ENCODE data around the gene FN3KRP. TPM values are rescaled to one million over a fixed set of nuclear protein-coding genes. Genes with fewer than 3 reads are reported as not detected.

FN3KRP gene
- total RNA-seq, 2 experiments from 2014 or later: 36.7 to 40.5 TPM

DNA sequence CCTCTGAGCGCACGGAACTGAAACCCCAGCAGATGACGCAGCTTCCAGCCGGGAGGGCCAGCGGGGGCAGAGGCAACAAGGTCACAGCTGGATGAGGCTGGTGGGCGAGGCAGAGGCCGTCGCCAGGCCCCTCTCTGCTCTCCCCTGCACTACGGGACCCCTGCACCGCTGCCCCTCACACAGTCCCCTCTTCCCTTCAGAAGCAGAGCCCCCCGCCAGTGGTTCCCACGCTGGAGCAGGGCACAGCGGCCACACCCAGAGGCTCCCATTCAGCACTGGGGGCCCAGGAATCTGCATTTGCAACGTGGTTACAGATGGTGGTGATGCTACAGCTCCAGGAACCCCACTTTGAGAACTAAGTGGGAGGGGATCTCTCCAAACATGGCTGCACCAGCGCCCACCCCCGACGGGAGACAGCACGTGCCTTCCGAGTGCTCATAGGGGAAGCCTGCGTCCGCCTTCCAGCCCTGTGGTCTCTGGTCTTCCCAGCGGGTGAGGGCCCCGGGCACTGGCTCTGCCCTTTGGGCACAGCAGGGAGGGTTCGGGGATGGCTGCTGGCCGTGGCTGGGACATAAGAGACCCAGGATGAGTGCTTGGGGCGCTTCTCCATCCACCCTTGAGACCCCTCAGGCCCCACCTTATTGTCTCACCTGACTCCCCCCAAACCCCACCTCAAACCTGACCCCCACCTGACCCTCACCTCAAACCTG is 13.3 kb upstream of the FN3KRP start:
- no peak overlapping the region for H3K4me3 Mint-ChIP-seq
- intact Hi-C loops (cut with micrococcal nuclease): no loop called here
- H3K27me3 Mint-ChIP-seq: no peaks in the 10 kb centered on the region
- DNase-seq: no peak
- ChIA-PET CTCF (no interaction called here), POLR2A (no interaction called here)
- H3K9me3 Mint-ChIP-seq: no peaks in the 10 kb centered on the region
- peaks cover 2% of the 10 kb centered on the region for H3K4me1 Mint-ChIP-seq (ENCODE audit: low read depth)
- H3K27ac Mint-ChIP-seq: no peak overlapping the region
- H3K36me3 Mint-ChIP-seq: no peaks in the 10 kb centered on the region

DNA sequence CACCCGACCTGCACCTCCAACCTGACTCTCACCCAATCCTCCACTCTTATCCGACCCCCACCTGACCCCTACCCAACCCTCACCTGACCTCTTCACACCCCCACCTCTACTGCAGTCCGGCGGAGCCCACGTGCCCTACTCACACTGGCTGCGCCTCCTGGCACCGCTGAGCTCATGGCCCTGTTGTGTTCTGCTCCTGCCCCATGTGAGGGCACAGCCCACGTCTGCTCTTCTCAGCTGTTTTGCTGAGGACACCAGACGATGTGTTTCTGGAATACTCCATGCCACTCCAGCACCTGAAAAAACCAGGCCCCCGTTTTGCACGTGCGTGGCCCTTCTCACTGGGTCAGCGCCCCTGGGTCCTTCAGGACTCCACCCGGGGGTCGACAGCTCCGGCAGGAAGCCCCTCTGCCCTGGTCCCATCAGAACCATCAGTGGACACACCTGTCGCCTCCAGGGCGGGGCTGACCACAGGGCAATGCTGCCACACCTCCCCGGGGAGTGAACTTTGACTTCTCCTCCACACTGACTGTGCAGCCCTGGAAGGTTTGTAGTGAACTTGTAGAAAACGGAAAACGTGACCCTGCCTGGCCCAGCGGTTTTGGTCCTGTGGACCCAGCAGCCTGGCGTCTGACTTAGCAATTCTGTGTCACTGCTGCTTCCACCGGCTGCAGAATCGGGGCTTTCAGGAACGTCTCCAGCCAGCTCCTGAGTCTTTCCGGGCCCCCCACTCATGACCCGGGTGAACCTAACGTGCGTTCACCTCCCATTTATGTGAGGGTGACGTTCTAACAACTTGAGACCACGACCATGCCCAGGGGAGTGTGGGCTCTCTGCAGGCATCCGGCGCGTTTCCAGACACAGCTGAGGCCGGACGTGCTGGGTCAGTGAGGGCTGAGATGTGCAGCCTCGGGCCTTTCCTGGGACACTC is 12.3 kb upstream of the FN3KRP start:
- ChIA-PET POLR2A (no interaction called here), CTCF (no interaction called here)
- Mint-ChIP-seq H3K36me3 (no peaks in the 10 kb centered on the region), H3K4me3 (no peak overlapping the region), H3K4me1 (ENCODE audit: low read depth) (peaks cover under 1% of the 10 kb centered on the region), H3K27ac (no peak overlapping the region), H3K27me3 (no peaks in the 10 kb centered on the region), H3K9me3 (no peaks in the 10 kb centered on the region)
- intact Hi-C loops (cut with micrococcal nuclease): no loop called here
- no peak for DNase-seq

DNA sequence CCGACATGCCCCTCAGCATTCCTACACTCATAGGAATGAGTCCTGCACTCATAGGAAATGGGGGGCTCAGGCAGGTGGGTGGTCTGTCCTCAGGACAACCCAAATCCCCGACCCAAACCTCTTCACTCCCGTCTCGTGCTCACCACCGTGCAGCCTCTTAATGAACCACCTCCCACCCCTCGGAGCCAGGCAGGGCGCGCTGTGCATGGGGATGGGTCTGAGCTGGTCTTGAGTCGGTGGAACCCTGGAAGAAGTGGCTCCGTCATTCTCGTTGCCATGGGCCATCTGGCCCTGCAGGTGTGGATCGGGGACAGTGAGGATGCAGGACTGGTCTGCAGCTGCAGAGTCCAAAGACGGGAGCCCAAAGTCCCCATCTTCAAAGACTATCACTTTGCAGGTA is 11.6 kb upstream of the FN3KRP start:
- ChIA-PET CTCF (no interaction called here), POLR2A (no interaction called here)
- Mint-ChIP-seq H3K9me3 (no peaks in the 10 kb centered on the region), H3K4me3 (no peak overlapping the region), H3K4me1 (ENCODE audit: low read depth) (no peaks in the 10 kb centered on the region), H3K27me3 (no peaks in the 10 kb centered on the region), H3K36me3 (no peaks in the 10 kb centered on the region), H3K27ac (no peak overlapping the region)
- intact Hi-C loops (cut with micrococcal nuclease): no loop called here
- no peak for DNase-seq

DNA sequence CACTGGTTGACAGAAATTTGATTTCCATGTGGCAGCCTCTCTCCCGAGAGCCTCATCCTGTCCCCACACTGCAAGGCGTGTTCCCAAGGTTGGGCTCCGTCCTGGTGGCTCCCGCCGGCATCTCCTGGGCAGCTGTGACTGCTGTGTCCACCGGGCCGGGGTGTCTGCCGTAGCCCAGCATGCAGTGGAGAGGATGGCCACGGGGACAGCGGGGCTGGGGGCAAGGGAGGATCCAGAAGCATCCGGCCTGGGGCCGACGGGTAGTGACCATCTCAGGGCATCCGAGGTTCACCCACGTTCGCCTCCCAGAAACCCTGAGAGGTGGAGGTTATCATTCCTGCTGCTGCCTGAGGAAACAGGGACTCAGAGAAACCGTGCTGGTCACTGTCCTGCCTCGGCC is 10.8 kb upstream of the FN3KRP start:
- no peak for DNase-seq
- H3K36me3 Mint-ChIP-seq: no peaks in the 10 kb centered on the region
- ChIA-PET CTCF (no interaction called here), POLR2A (no interaction called here)
- no peaks in the 10 kb centered on the region for H3K9me3 Mint-ChIP-seq
- H3K27me3 Mint-ChIP-seq: no peaks in the 10 kb centered on the region
- H3K4me3 Mint-ChIP-seq: no peak overlapping the region
- no peak overlapping the region for H3K27ac Mint-ChIP-seq
- no peaks in the 10 kb centered on the region for H3K4me1 Mint-ChIP-seq (ENCODE audit: low read depth)
- intact Hi-C loops (cut with micrococcal nuclease): no loop called here

DNA sequence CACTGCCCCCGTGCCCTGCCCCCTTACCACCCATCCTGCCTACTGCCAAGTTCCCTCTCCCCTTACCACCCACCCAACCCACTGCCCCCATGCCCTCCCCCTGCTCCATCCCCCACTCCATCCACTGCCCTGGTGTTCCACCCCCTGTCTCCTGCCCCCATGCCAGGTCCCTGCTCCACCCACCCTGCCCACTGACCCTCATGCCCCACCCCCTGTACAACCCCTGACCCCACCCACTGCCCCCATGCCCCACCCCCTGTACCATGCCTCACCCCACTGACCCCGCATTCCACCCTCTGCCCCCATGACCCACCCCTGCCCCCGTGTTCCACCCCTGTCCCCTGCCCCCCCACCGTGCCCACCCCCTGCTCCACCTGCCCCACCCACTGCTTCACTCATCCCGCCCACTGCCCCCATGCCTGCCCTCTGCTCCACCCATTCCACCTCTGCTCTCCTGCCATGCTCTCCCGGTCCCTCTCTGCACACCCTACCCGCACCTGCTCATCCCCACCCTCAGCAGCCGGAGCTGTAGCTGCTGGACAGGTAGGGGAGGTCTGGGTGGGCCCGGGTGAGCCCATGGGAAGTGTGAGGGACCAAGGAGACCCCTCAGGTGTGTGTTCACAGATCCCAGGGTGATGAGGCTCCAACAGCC is 7.4 kb upstream of the FN3KRP start:
- ChIA-PET POLR2A (no interaction called here), CTCF (no interaction called here)
- no peak for DNase-seq
- H3K4me3 Mint-ChIP-seq: no peak overlapping the region
- no peaks in the 10 kb centered on the region for H3K9me3 Mint-ChIP-seq
- no peaks in the 10 kb centered on the region for H3K36me3 Mint-ChIP-seq
- H3K4me1 Mint-ChIP-seq (ENCODE audit: low read depth): no peaks in the 10 kb centered on the region
- intact Hi-C loops (cut with micrococcal nuclease): no loop called here
- no peak overlapping the region for H3K27ac Mint-ChIP-seq
- no peaks in the 10 kb centered on the region for H3K27me3 Mint-ChIP-seq

DNA sequence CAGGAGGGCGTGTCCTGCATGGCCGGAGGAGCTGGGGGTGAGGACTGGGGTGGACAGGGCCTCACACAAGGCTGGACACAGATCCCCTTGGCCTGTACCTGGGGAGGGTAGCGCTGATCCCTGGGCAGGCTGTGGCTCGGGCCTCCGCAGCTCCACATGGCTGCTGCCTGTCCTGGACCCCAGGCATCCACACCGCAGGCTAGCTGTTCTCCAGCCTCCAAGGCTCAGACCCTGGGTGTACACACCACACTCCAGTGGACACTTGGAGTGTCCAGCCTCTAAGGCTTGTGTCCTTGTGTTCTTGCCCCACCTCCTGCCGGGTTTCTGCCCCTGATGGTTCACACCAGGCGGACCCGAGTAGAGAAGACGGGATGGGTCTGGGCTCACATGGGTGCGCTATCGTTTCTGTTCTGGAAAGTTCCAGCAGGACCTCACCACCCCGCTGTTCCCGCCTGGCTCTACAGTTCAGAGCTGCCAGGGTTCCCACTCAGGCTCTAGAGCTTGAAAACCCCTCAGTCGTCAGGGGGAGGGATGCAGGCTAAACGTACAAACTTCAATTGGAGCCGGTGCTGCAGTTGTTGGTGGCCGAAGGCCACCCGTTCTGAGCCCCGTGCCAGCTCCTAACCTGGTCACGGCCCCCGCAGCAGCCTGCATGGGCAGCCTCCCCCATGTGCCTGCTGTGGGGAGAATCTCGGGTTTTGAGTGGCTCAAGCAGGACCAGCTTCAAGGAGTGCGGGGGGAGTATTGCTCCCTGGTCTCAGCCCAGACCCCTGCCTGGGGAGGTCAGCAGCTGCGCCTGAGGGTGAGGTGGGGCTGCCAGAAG is 6.6 kb upstream of the FN3KRP start:
- intact Hi-C loops (cut with micrococcal nuclease): no loop called here
- H3K4me3 Mint-ChIP-seq: no peak overlapping the region
- DNase-seq: no peak
- H3K36me3 Mint-ChIP-seq: no peaks in the 10 kb centered on the region
- POLR2A ChIA-PET: no interaction called here
- CTCF ChIA-PET: no interaction called here
- no peaks in the 10 kb centered on the region for H3K9me3 Mint-ChIP-seq
- H3K27ac Mint-ChIP-seq: no peak overlapping the region
- H3K27me3 Mint-ChIP-seq: no peaks in the 10 kb centered on the region
- no peaks in the 10 kb centered on the region for H3K4me1 Mint-ChIP-seq (ENCODE audit: low read depth)

DNA sequence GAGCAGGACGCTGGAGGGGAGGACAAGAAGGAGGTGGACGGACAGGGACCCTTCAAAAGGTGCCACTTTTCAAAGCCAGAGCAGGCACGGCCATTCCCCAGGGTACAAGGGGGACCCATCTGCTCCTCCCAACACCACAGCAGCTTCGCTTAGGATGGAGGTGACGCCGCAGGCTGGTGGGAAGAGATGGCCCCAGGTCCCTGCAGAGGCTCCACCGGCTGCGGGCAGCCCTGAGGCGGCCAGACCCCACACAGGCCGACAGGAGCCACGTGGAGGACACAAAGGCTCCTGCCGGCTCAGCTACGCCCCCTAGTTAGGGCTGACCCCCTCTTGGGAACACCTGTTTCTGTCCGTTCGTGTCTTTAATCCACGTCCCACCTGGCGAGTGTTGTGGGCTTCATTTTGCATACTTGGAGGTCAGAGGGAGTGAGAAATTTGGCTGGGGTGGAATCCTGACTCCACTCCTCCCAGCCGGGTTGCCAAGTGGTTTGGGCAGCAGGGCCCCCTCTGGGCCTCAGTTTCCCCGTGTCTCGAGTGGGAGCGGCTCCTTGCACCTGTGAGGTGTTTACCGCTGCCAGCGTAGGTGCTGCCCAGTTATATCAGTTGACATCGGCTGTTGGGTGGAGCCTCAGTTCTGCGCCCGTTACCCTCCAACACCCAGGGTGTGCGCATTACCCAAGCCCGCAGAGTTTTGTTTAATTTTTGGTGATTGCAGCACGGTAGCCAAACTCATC is 5.8 kb upstream of the FN3KRP start:
- peaks cover under 1% of the 10 kb centered on the region for H3K4me1 Mint-ChIP-seq (ENCODE audit: low read depth)
- H3K36me3 Mint-ChIP-seq: no peaks in the 10 kb centered on the region
- H3K4me3 Mint-ChIP-seq: no peak overlapping the region
- no peaks in the 10 kb centered on the region for H3K27me3 Mint-ChIP-seq
- ChIA-PET POLR2A (no interaction called here), CTCF (no interaction called here)
- DNase-seq: no peak
- intact Hi-C loops (cut with micrococcal nuclease): no loop called here
- H3K9me3 Mint-ChIP-seq: no peaks in the 10 kb centered on the region
- H3K27ac Mint-ChIP-seq: no peak overlapping the region

DNA sequence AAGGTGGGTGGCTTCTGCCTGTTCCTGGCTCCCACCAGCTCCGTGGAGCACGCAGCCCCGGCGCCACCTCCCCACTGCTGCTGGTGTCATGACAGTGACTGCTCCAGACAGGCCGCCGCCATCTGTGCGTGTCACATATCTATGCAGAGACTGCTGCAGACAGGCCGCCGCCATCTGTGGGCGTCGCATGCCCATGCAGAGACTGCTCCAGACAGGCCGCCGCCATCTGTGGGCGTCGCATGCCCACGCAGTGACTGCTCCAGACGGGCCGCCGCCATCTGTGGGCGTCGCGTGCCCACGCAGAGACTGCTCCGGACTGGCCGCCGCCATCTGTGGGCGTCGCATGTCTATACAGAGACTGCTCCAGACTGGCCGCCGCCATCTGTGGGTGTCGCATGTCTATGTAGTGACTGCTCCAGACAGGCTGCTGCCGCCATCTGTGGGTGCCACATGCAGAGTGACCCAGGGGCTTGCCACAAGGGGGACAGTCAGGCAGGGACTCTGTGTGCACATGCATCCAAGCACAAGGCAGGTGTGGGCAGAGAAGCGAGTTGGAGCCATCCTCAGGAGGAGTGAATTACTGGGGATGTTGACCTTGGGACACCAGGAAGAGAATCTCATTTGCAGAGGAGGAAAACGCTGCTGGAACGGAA is 3.3 kb upstream of the FN3KRP start:
- ChIA-PET POLR2A (no interaction called here), CTCF (no interaction called here)
- no peaks in the 10 kb centered on the region for H3K27me3 Mint-ChIP-seq
- H3K4me3 Mint-ChIP-seq: no peak overlapping the region
- no peaks in the 10 kb centered on the region for H3K9me3 Mint-ChIP-seq
- no peak for DNase-seq
- intact Hi-C loops (cut with micrococcal nuclease): no loop called here
- H3K36me3 Mint-ChIP-seq: peaks cover 4% of the 10 kb centered on the region
- peaks cover 16% of the 10 kb centered on the region for H3K4me1 Mint-ChIP-seq (ENCODE audit: low read depth)
- no peak overlapping the region for H3K27ac Mint-ChIP-seq

DNA sequence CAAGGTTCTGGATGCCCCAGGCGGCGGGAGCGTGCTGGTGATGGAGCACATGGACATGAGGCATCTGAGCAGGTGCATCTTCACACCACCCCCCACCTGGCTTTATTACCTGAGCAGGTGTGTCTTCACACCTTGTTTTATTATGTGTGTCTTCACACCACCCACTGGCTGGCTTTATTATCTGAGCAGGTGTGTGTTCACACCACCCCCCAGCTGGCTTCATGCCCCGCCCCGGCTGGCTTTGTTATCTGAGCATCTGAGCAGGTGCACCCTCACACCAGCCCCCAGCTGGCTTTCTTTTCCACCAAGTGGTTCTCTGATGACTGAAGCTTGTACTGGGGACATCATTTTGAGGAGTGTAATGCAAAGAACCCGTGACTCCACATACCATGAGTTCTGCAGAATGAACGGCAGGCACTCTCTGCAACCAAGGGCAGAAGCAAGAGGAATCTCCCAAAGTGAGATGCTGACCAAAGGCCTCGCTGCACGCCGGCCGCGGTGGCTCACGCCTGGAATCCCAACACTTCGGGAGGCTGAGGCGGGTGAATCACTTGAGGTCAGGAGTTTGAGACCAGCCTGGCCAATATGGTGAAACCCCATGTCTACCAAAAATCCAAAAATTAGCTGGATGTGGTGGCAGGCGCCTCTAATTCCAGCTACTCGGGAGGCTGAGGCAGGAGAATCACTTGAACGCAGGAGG is 2.6 kb downstream of the FN3KRP start:
- Mint-ChIP-seq H3K27ac (no peak overlapping the region), H3K4me1 (ENCODE audit: low read depth) (peaks cover 19% of the 10 kb centered on the region), H3K36me3 (peaks cover 21% of the 10 kb centered on the region), H3K9me3 (no peaks in the 10 kb centered on the region), H3K4me3 (peak overlapping the region; percentile 10), H3K27me3 (no peaks in the 10 kb centered on the region)
- CTCF ChIA-PET: no interaction called here
- POLR2A ChIA-PET: no interaction called here
- intact Hi-C loops (cut with micrococcal nuclease): no loop called here
- no peak for DNase-seq

DNA sequence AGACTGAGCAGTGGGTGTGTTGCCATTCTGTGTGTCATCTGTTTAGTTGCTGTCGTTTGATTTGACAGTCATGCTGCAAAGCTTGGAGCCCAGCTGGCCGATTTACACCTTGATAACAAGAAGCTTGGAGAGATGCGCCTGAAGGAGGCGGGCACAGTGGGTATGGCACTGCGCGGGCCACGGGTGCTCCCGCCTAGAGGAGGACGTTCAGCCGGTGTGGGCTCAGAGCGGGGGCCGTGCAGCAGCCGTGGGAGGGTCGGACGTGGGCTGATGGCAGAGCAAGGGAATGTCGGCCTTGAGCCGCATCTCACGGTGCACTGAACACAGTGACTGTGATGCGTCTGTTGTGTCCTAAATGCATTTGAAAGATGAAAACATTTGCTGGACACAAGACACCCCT is 3.7 kb downstream of the FN3KRP start:
- Mint-ChIP-seq H3K27me3 (no peaks in the 10 kb centered on the region), H3K4me3 (no peak overlapping the region), H3K36me3 (peaks cover 22% of the 10 kb centered on the region), H3K9me3 (no peaks in the 10 kb centered on the region), H3K27ac (no peak overlapping the region), H3K4me1 (ENCODE audit: low read depth) (peaks cover 19% of the 10 kb centered on the region)
- ChIA-PET POLR2A (no interaction called here), CTCF (no interaction called here)
- DNase-seq: no peak
- intact Hi-C loops (cut with micrococcal nuclease): no loop called here
